GM18519 (cell line): Measurements from ENCODE around the gene CD96.
"Not testable (repeated sequence)": the region's sequence is repeated elsewhere in the genome, so short reads cannot be mapped to it uniquely, and the experiment has no call there.

Experiments used
- ATAC-seq: cut with Tn5 transposase; IDR thresholded peaks from one replicate; pipeline ENCODE4 v1.9.1; 2021; ENCODE audit warnings: mild to moderate bottlenecking, moderate library complexity; ENCODE audit not compliant: unreplicated experiment, low FRiP score

CD96 gene

GRCh38 chr3:111667170-111667569, 125.2 kb downstream of the CD96 start:
- ATAC-seq: no peak

DNA sequence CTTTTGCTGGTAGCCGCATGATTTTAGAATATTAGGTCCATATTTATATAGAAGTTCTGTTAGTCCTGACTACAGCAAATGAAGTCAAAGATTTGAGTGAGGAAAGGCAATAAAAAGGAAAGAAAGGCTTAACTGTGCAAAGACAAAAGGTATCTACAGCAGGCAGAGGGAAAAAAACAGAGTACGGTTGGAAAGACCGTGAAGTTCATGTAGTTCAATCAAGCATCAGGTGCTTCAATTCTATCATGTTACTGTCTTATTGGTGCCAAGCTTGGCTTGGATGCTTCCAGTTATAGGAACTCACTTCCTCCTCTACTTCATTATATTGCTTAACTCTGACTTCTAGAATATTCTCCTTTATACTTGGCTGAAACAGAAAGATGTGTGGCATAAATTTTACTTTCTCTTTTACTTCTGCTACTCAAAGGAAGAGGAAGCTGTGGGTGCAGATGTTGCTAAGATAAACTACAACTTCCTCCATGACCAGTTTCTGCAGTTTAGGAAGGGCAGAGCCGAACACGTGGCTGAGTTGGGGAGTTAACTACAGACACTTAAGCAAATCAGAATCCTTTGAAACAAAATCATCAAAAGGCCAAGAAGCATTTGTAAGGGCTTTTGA, 125.7 kb downstream of the CD96 start:
- ATAC-seq: peak; percentile 97

DNA sequence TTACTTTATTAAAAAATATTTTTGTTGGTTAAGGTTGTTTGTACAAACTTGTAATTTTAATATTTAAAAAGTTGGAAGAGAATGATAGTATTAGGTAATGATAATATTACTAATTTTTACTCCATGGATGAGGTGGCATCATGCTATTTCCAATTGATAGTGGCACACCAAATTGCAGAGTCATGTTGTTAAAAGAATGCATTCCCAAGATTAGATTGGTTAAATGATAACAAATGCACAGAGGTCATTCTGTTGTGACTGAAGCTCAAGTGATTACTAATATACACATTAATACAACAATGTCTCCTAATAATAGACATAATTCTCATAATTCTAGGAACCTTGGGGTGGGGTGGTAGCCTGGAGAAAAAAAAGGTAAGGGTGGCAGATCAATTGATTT, 126.3 kb downstream of the CD96 start:
- no peak for ATAC-seq

DNA sequence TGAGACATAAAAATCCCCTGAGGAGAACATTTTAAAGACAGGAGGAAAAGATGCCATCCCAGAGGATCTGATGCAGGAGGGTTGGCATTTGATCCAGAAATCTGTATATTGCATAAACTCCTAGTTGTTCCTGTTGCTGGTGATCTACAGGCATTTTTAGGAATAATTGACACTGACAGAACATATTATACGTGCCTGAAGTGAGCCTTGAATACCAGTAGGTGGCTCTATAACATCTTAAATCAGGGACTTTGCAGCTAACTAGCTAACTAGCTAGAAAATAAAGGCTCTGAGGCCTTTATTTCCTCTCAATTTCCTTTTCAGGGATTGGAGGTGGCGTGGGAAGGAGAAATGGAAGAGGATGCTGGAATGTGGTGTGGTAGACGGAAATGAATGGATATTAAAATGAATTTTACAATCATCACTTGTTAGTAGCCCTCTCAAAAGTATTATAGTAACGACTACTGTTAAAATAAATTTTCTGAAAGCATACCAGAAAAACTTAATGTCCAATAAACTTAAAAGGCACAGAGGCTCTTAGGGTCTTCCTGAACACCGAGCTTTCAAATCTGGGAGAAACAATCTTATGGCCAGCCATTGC, 127.0 kb downstream of the CD96 start:
- ATAC-seq: no peak

DNA sequence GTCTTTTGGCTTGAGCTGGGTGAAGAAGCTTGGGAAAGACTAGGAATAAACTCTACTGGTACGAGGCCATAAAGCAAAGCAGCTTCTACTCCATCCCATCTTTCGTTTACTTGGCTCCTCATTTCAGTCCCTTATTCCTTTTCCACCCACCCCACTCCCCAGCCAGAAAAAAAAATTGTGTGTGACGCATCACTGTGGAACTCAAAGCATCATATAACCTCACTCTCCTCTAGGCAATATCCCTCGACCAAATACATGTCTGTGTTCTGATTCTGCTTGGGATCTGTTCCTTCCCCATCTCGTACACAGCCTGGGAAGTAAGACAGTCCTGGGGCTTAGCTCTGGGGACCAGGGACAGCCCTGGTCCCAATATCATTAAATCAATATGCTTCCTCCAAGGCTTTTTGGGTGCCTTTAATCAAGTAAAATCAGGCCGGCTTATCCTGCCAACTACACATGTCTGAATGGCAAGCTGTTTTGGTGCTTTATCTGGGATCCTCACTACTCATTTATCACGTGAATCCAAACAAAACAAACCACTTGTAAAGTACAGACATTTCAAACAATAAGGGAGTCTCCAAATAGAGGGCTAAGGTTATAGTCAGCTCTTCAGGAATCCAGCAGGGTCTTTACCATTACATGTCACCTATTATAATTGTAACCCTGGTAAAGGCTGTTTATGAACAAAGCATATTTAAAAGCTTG, 128.1 kb downstream of the CD96 start:
- no peak for ATAC-seq

- ATAC-seq: not testable (repeated sequence)
Observed at GRCh38 chr3:111672461-111672860, 130.5 kb downstream of the CD96 start.

- ATAC-seq: no peak
Observed at GRCh38 chr3:111675846-111676210, 133.8 kb downstream of the CD96 start.

DNA sequence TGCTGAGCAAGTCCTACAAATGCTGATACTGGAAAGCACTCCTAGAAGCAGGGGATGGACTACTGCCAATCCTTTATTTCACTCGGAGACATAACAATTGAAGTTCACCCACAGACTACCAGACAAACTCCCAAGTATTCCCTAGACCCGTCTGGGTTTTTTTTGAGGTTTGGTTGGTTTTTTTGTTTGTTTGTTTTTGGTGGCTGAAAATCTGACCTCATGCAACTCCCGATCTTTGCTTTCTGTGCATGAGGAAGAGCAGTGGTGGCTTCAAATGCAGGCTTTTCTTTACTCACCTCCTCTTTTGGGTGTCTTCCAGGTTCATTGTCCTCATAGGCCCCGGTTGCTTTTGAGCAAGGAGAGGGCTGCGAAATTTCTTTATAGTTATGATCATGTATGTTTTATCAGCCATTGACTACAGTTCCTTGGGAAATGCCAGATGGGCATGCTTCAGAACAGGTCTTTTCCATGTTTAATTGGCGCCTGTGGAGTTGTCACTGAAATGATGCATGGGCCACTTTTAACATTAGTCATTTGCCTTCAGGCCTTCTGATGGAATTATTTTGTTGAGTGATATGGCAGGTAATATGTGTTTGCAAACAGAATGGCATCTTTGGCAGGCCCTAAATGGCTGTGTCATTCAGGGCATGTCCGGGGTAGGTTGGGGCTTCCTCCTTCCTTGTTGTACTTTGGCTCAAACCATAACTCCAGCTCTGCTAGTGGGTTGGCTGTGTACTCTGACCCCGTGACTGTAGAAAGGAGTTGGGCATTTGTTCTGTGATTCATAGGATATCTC, 134.4 kb downstream of the CD96 start:
- no peak for ATAC-seq

DNA sequence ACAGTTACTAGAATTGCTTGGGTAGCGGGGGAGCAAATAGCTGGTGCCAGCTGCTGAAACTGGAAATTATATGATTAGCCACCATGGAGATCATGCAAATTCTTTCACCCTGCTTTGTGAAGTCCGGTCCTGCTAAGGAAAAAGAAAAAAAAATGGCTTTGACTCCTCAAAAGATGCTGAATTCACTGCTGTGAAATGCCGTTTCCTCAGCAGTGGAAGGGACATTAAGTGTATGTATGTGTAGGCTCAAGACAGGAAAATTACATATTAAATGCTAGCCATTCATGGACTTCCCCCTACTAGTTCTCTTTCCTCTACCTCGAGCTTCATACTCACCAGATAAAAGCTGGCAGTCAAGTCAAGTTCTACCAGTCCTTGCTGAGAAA, 135.0 kb downstream of the CD96 start:
- no peak for ATAC-seq

GRCh38 chr3:111681661-111682426, 139.8 kb downstream of the CD96 start:
- peak; percentile 48 for ATAC-seq

DNA sequence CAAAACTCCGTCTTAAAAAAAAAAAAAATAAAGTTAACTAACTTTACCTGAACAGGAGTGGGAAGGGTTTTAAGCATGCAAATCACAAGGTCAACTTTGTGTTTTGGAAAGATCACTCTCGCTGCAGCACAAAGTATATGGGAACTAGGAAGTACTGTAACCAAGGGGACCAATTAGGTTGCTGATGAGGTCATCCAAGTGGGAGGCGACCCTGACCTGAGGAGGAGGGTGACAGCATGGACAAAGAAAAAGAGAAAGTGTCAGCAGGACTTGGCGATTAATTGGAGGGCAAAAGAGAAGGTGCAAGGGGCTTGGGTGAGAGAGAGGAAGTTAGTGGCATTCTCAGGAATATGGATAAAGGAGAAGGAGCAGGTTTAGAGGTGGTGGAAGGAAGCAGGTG, 142.6 kb downstream of the CD96 start:
- no peak for ATAC-seq

GRCh38 chr3:111688190-111688800, 146.3 kb downstream of the CD96 start:
- ATAC-seq: no peak

GRCh38 chr3:111690242-111690641, 148.2 kb downstream of the CD96 start:
- ATAC-seq: peak; percentile 90

DNA sequence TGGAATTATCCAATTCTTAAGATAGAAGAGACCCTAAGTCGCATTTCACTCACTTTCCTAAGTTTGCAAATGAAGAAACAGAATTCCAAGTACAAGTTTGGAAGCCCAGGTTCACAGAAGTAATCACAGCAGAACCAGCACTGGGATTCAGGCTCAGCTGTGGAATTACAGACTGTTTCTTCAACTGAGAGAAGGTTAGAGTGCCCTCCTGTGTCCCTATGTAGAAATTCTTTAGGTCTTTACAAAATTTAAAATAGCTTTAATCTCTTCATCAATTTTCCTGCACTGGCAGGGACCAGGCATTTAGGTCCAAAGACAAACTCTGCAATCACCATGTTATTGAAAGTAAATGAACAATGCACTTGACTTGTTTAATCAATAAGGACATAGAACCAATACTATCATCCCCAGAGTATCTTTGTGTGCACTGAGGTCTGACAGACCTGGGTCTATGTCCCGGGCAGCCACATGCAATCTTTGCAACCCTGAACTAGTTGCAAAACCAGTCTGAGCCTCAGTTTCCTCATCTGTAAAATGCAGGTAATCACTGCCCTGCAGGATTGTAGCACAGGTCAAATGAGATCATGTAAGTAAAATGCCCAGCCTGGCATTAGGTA, 149.4 kb downstream of the CD96 start:
- no peak for ATAC-seq

DNA sequence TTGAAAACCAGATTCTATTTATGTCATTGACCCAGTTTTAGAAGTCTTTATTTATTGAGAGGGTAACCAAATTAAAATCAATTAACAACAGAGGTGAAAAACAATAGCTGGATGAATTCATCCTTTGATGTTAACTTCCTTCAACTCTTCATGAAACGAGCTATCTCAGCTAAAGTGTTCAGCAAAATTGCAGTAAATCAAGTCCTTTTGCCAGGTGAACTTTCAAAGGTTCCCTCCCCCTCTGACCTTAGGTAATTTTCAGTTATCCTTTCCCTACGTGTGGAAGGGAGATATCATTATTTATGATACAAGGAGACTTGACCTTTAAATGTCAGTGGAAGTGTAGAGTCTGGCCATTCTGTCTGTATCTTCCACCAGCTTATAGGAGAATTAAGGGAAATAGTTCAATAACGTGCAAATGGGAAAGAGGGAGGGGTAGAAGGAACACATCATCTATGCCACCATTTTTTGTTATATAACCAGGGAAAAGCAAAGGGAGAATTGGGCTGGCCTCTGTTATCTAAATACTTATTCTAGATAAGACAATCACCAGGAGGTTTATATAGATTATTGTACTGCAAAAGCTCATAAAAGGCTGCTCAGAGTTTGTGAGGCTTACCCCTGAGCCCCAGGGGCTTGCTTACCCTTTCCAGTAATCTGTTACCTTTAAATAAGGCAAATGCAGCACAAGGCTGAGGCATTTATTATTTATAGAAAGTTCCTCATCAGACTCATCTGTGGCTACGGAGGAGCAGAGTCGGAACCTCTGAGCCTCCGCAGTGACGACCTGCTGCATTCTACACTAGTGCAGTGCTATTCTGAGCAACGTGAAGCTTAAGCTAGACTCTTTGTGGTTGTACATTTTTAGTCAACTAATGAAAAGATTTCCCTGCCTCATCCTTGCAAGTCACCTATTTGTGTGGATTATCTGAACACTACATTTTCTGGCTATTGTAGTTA, 150.9 kb downstream of the CD96 start:
- ATAC-seq: peak; percentile 36

DNA sequence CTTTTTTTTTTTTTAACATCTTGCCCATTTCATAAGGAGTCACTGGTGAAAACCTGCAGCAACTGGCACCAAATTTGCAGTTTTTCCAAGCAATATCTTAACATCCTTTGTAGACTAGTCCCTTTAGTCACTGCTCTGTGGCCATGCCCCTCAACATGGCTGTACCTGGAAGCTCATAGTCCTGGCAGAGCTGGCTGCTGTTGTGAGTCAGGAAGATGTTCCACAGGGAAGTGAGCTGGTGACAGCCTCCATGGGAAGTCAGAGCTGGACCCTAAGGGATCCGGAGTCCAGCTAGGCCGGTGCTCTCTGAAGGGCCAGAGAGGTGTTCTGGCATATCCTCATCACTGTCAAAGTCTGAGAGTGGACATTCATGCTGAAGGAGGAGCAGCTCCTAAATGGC, 152.5 kb downstream of the CD96 start:
- no peak for ATAC-seq

DNA sequence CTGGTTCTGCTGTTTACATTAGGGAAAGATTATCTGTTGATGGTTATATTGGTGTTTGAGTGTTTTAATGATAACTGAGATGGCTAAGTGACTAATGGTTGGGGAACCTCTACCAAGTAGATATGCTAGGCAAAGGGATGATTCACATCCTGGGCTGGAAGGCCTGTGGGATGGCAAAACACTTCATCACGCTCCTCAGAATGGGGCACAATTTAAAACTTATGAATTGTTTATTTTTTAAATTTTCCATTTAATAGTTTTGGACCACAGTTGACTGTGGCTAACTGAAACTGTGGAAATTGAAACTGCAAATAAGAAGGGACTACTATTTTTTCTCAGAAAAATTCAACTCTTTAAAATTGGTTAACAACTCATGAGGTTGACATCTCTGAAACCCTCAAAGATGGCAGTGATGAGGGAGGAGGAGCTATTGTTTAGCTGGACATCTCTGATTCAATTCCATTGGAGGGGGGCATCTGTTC, 153.7 kb downstream of the CD96 start:
- ATAC-seq: no peak

DNA sequence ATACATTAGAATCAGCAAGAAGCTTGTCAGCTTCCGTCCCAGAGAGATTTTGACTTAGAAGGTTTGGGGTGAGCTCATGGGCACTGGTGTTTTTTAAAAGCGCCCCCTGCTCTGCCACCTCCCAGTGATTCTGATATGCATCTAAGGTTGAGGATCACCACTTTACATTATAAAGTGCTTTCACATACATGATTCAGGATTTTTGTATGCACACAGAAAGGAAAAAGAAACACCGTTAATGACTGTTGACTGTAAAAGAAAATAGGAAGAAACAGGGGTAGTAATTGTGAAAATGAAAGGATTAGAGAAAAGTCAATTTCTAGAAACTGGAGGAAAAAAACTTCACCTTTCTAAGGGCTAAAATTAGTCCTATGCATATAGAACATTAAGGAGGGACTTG, 158.1 kb downstream of the CD96 start:
- ATAC-seq: peak; percentile 63
